ENCODE measurements around the gene GOLIM4.
"Not testable (repeated sequence)": the region's sequence is repeated elsewhere in the genome, so short reads cannot be mapped to it uniquely, and the experiment has no call there.

Gene GOLIM4

GRCh38 chr3:168081171-168081771 lies 14.5 kb downstream of the GOLIM4 start:
- Histone ChIP-seq H3K27ac (no peak overlapping the region), H3K4me3 (no peak overlapping the region)

- Histone ChIP-seq H3K27ac (no peak overlapping the region), H3K4me3 (no peak overlapping the region)
Measured at GRCh38 chr3:168080499-168081170, 15.1 kb downstream of the GOLIM4 start.

- Histone ChIP-seq H3K4me3 (no peak overlapping the region), H3K27ac (no peak overlapping the region)
Measured at GRCh38 chr3:168080022-168080421, 15.7 kb downstream of the GOLIM4 start.

DNA sequence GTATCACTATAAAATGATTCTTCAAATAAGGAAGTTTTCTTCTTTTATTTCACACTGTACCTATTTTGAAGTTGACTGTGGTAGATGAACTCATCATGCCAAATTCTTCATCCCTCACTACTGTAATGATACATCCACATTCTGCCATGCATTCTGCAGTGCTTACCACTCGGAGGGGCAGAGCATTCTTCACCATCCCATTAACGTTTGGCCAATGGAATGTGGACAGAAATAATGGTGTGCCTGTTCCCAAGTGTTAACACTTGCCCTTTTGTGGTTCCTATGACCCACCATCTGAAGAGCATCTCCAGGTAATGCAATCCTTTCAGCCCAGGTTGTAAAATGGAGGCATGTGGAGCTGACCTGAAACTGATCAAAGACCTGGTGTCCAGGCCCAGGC lies 18.6 kb downstream of the GOLIM4 start:
- Histone ChIP-seq H3K27ac (no peak overlapping the region), H3K4me3 (no peak overlapping the region)

DNA sequence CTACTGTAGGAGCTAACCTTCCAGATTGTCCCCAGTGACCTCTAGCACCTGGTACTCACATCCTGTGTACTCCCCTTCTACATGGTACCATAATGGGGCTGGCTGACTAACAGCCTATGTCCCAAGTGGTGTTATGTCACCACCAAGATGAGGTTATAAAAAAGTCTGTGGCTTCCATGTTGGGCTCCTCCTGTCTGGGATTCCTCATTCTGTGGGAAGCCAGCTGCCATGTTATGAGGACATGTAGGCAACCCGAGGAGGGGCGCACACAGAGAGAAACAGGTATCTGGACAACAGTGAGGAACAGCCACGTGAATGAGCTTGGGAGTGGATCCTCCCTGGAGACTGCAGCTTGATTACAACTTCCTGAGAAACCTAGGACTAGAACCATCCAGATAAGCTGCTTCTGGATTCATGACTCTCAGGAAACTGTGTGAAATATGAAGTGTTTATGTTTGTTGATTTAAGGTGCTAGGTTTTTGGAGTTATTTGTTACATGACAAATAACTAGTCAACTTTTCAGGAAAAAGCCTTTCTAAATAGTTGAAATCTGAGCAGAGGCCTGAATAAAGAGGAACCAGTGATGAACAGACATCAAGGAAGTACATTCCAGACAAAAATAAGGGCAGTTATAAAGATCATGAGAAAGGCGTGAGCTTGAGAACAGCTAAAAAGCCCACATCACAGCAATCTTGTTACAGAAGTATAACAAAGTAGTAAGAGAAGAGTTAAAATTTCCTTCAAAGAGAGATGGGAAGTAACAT lies 21.7 kb downstream of the GOLIM4 start:
- H3K27ac ChIP-seq = peak overlapping the region in 3 of 21 experiments; percentile 19 to 51 (median 33)
- no peak overlapping the region for H3K4me3 ChIP-seq

DNA sequence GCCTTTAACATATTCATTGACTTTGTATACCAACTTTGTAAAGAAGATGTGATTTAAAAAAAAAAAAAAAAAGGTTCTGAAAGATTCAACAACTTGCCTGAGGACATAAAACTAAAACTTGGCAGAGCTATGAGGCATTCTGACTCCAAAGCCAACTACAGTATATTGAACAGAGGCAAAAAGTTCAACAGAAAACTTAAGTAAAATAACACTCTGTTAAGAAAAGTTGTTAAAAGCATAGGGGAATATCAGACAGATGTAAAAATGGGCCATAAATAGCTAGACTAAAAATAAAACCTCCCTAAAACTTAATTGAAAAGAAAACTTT lies 23.4 kb downstream of the GOLIM4 start:
- no peak overlapping the region for H3K4me3 ChIP-seq
- peak overlapping the region in 3 of 21 experiments; percentile 42 to 51 (median 44) for H3K27ac ChIP-seq

- Histone ChIP-seq H3K4me3 (no peak overlapping the region), H3K27ac (peak overlapping the region in 3 of 21 experiments; percentile 44 to 64 (median 56))
Measured at GRCh38 chr3:168071591-168072322, 24.0 kb downstream of the GOLIM4 start.

GRCh38 chr3:168070919-168071318 lies 24.8 kb downstream of the GOLIM4 start:
- peak overlapping the region in 2 of 21 experiments; percentile 56 to 64 for H3K27ac ChIP-seq
- H3K4me3 ChIP-seq = no peak overlapping the region

- Histone ChIP-seq H3K27ac (no peak overlapping the region), H3K4me3 (no peak overlapping the region)
Measured at GRCh38 chr3:168068346-168068745, 27.4 kb downstream of the GOLIM4 start.

DNA sequence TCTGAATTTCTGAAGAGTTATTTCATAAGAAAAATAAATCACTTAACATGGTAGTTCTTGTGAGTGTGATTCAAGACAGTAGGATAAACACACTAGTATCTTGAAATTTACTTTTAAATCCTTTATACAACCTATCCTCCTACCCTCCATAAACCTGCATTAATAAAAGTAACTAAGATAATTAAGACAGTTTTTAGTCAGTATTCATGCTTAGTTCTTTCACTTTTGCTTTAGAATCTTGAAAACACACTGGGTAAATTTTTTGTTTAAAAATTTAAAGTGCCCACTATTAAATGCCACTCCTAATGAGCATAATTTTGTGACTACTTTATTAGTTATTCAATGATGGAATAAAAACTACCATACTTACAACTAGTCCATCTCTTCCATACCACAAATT lies 28.8 kb downstream of the GOLIM4 start:
- no peak overlapping the region for H3K27ac ChIP-seq
- no peak overlapping the region for H3K4me3 ChIP-seq

DNA sequence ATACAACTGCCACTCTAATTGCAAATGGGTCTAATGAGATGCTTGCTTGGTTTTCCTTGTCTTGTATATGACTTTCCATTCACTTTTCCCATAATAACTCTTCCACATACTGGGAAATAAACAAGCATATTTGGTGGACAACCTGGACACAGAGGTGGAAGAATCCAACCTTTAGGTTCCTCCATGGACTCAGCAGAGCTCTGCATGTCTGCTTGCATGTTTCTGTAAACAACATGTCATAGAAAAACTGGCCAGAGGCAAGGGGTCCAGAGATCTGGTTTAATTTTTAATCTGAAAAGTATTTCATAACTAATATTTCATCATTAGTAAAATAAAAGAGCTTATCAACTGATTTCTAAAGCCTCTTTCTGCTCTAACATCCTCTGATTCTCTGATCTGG lies 30.2 kb downstream of the GOLIM4 start:
- H3K27ac ChIP-seq = peak overlapping the region in 1 of 21 experiments; percentile 13
- no peak overlapping the region for H3K4me3 ChIP-seq

- no peak overlapping the region for H3K27ac ChIP-seq
- no peak overlapping the region for H3K4me3 ChIP-seq
Measured at GRCh38 chr3:168063122-168063521, 32.6 kb downstream of the GOLIM4 start.

GRCh38 chr3:168062679-168063078 lies 33.0 kb downstream of the GOLIM4 start:
- Histone ChIP-seq H3K27ac (no peak overlapping the region), H3K4me3 (no peak overlapping the region)

GRCh38 chr3:168061332-168061996 lies 34.3 kb downstream of the GOLIM4 start:
- no peak overlapping the region for H3K4me3 ChIP-seq
- no peak overlapping the region for H3K27ac ChIP-seq

- H3K27ac ChIP-seq = no peak overlapping the region
- no peak overlapping the region for H3K4me3 ChIP-seq
Measured at GRCh38 chr3:168060317-168060716, 35.4 kb downstream of the GOLIM4 start.

GRCh38 chr3:168058481-168058880 lies 37.2 kb downstream of the GOLIM4 start:
- Histone ChIP-seq H3K27ac (no peak overlapping the region), H3K4me3 (no peak overlapping the region)

DNA sequence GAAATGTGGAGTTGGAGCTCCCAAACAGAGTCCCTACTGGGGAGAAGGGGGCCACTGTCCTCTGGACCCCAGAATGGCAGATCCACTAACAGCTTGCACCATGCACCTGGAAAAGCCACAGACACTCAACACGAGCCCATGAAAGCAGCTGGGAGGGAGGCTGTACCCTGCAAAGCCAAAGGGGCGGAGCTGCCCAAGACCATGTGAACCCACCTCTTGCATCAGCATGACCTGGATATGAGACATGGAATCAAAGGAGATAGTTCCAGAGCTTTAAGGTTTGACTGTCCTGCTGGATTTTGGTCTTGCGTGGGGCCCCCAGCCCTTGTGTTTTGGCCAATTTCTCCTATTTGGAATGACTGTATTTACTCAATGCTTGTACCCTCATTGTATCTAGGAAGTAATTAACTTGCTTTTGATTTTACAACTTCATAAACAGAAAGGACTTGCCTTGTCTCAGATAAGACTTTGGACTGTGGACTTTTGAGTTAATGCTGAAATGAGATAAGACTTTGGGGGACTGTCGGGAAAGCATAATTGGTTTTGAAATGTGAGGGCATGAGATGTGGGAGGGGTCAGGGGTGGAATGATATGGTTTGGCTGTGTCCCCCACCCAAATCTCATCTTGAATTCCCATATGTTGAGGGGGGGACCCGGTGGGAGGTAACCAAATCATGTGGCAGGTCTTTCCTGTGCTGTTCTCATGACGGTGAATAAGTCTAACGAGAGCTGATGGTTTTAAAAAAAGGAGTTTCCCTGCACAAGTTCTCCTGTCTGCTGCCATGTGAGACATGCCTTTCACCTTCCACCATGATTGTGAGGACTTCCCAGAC lies 39.1 kb downstream of the GOLIM4 start:
- H3K27ac ChIP-seq, H3K4me3 ChIP-seq: not testable (repeated sequence)

- Histone ChIP-seq H3K4me3 (no peak overlapping the region), H3K27ac (no peak overlapping the region)
Measured at GRCh38 chr3:168054447-168054846, 41.3 kb downstream of the GOLIM4 start.

DNA sequence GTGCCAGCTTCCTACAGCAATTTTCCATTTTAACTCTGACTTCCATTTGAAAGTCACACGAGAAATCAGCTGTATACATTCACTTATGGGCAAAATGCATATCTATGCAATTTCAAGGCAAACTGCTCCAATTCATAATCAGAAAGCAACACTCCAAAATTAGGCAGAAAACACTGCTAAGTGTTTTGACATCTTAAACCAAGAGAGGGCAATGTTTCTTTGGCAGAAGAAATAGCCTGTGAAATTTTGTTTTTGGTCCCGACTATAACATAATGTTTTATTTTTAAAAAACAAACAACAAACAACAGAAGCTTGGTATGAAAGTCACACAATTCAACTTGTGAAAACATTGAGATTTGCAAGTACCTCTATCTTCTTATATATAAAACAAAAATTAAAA lies 42.6 kb downstream of the GOLIM4 start:
- H3K4me3 ChIP-seq = no peak overlapping the region
- H3K27ac ChIP-seq = no peak overlapping the region
